Activated CD4-positive, alpha-beta T cell treated with anti-CD3 and anti-CD28 coated beads, Interleukin-2, amount 50 U/mL, for 48 hours (primary cell): ENCODE measurements around the gene TBC1D16.
"Not testable (repeated sequence)": the region's sequence is repeated elsewhere in the genome, so short reads cannot be mapped to it uniquely, and the experiment has no call there.

Experiments used
- DNase-seq, 2 experiments: peaks; one replicate each; pipeline ENCODE4 v3.0.0-alpha.2; 2020

Gene TBC1D16

DNA sequence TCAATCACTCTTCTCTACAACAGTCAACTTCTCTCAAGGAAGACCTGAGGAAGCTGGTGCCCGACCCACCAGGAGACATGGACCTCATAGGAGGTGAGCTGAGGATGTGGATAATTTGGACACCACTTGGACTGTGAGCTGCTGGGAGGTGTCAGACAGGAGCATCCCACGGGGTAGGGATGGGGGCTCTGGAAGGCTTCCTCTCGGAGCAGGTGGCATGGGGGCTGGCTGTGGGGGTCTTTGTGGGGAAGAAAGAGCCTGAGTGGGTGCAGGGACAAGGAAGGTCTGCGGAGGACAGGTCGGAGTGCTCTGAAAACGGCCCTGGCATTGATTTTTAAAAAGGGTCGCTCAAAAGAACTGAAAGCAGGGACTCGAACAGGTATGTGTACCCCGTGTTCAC, 64.0 kb downstream of the TBC1D16 start:
- no peak for DNase-seq

DNA sequence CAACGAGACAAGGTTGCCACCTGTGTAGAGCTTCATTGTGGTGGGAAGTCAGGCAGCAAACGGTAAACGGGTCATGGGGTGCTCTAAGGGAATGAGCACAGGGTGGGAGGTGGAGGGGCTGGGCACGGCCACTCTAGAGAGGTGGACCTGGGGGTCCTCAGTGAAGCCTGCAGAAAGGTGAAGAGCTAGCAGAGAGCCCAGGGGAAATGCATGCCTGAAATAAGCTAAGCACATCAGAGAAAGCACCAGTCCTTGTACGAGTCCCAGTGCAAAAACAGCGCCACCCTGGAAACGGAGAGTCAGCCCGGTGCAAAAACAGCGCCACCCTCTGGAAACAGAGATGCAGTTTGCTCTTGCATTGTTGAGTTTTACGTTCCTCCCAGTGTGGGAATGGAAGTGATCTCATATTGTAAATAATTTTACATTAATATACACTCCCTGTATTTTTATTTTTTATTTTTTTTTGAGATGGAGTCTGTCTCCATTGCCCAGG, 65.0 kb downstream of the TBC1D16 start:
- DNase-seq: peak; percentile 32 to 49

DNA sequence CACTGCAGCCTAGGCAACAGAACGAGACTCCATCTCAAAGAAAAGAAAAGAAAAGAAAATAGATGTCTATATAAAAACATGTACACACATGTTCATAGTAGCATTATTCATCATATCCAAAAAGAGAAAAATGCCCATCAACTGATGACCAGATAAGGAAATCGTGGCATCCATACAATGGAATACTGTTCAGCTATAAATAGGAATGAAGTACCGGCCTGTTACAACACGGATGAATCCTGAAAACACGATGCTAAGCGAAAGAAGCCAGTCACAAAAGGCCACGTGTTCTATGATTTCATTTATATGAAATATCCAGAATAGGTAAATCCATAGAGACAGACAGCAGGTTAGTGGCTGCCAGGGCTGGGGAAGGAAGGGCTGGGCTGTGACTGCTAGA, 65.8 kb downstream of the TBC1D16 start:
- no peak for DNase-seq

DNA sequence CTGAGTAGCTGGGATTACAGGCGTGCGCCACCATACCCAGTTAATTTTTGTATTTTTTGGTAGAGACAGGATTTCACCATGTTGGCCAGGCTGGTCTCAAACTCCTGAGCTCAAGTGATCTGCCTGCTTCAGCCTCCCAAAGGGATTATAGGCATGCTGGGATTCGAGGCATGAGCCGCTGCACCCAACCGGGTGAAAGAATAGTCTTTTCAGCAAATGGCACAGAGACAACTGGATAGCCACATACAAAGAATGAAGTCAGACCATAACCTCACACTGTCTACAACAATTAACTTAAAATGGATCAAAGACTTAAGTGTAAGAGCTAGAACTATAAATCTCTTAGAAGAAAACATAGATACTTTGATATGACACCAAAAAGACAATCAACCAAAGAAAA, 67.6 kb downstream of the TBC1D16 start:
- DNase-seq: no peak

DNA sequence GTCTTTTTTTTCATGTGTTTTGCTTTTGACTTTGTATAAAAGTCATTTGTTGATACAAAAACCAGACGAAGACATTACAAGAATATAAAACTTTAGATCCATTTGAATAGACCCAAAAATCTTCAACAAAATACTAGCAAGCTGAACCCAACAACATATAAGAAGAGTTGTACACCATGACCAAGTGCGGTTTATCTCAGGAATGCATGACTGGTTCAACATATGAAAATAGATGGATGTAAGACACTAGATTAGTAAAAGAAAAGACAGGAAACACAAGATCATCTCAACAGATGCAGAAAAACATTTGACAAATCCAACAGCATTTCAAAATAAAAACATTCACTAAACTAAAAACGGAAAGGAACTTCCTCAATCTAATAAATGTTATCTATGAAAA, 69.0 kb downstream of the TBC1D16 start:
- DNase-seq: no peak

DNA sequence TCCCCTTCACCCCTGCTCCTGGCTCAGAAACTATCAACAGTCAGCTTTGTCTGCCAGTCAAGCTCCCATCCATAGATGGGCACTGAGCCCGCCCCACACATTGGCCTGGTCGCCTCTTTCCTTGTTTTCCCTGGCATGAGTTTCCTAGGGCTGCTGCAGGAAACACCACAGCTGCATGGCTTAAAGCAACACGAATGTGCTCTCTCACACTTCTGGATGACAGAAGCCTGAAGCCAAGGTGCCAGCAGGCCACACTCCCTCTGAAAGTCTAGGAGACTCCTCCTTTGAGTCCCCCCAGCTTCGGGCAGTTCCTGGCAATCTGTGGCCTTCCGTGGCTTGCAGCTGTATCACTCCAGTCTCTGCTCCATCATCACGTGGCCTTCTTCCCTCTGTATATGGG, 69.9 kb downstream of the TBC1D16 start:
- no peak for DNase-seq

DNA sequence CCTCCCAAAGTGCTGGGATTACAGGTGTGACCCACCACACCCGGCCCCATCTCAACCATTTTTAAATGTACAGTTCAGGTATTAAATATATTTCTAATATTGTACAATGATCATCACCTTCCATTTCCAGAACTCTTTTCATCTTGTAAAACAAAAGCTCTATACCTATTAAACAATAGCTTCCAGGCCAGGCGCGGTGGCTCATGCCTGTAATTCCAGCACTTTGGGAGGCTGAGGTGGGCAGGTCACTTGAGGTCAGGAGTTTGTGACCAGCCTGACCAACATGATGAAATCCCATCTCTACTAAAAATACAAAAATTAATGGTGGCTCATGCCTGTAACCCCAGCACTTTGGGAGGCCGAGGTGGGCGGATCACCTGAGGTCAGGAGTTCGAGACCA, 73.2 kb downstream of the TBC1D16 start:
- DNase-seq: not testable (repeated sequence)

DNA sequence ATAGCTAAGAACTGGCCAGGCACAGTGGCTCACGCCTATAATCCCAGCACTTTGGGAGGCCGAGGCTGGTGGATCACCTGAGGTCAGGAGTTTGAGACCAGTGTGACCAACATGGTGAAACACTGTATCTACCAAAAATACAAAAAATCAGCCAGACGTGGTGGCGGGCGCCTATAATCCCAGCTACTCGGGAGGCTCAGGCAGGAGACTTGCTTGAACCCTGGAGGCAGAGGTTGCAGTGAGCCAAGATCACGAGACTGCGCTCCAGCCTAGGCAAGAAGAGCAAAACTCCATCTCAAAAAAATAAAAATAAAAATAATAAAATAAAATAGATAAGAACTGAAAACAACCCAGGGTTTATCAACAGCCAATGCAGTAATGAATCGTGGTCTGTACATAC, 74.1 kb downstream of the TBC1D16 start:
- not testable (repeated sequence) for DNase-seq

DNA sequence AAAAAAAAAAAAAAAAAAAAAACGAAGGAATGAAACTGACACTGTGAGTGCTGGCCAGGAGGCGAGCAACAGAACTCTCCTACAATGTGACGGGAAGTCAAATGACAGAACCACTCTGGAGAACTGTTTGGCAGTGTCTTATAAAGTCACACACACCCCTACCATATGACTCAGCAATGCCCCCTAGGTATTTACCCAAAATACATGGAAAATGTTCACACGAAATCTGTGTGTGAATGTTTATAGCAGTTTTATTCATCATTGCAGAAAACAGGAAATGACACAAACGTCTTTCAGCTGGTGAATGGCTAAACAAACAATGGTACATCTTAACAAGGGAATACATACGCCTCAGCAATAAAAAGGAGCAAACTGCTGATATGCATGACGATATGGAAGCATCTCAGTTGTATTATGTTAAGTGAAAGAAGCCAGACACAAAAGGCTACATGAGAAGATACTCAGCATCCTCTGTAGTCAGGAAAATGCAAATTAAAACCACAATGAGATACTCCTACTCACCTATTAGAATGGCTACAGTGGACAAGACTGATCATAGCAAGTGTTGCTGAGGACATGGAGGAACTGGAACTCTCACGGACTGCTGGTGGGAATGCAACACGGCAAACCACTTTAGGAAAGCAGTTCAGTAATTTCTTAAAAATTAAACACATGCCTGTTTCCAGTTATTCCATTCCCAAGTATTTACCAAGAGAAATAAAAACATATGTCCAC, 74.7 kb downstream of the TBC1D16 start:
- DNase-seq: no peak

DNA sequence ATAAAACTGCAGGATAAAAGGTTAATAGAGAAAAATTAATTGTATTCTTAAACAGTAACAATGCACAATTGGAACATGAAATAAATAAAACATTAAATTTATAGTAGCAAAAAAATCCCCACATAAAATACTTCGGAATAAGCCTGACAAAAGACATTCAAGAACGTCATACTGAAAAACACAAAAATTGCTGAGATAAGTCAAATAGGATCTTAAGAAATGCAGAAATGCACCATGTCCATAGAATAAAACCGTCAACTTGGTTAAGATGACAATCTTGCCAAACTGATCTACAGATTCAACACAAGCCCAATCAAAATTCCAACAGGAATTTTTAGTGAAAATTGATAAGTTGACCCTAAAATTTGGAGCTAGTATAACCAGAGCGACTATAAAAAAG, 76.6 kb downstream of the TBC1D16 start:
- no peak for DNase-seq

DNA sequence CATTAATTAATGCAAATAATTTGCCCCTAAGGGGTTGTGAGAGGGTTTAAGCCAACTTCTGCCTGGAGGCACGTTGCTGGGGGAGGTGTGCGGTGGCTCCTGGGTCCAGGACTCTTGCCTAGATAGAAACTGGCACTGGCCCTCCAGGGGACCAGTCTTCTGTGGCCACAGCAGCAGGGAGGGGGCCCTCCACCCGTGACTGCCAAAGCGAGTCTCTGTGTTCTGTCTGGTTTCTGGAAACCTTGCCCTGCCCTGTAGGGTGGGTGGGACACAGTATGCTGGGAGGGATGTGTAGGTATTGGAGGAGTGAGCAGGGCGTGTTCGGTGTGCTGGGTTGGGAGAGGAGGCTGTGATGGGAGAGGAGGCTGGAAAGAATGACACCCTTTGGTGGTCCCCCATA, 78.8 kb downstream of the TBC1D16 start:
- no peak for DNase-seq

DNA sequence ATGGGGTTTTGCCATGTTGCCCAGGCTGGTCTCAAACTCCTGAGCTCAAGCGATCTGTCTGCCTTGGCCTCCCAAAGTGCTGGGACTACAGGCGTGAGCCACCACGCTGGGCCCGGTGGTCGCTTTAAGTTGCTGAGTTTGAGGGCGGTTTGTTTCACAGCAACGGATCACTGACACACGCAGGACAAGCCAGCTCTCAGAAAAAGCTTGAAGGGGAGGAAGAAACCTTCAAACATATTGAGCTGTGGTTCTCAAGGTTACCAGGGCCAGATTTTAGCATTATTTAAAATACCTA, 79.3 kb downstream of the TBC1D16 start:
- DNase-seq: not testable (repeated sequence)

DNA sequence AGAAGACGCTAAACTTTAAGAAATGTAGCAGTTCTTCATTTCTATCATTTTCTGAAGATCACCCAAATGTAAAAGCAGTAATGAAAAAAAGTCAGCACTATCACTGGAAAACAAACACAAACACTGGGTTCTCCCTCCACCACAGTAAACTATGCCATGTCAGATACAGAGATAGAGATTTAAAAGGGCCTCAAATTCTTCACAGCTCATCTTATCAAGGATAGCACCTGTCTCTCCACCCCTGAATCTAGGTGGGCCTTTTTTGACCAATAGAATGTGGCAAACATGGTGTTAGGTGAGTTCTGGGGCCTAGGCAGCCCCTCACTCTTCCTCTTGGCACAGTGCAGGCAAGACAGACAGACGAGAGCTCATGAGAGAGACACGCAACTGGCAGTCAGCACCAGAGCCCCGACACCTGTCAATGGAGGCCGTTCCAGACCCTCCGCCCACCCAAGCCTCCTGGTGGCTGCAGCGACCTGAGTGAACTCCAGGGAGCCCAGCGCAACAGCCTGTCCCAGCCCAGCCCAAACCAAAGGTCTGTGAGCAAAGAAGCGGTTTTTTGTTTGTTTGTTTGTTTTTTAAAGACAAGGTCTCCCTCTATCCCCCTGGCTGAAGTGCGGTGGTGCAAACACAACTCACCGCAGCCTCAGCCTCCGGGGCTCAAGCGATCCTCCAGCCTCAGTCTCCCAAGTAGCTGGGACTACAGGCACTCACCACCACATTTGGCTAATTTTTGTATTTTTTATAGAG, 79.8 kb downstream of the TBC1D16 start:
- DNase-seq: no peak

DNA sequence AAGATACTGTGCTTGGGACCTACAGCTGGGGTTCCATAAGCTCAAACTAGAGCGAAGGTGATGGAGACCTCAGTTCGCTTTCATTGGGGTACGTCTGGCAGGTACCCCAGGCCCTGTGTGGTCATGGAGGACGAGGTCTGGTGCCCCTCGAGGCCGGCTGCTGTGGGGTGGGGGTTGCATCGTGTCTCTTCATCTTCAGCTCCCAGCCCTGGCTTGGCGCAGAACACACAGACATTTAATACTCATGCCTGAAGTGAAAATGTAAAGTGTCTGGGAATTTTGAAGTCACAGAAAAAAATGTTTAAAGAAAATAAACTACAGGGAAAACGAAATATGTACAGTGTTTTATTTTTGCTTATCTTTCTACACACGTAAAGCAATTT, 80.5 kb downstream of the TBC1D16 start:
- no peak for DNase-seq

DNA sequence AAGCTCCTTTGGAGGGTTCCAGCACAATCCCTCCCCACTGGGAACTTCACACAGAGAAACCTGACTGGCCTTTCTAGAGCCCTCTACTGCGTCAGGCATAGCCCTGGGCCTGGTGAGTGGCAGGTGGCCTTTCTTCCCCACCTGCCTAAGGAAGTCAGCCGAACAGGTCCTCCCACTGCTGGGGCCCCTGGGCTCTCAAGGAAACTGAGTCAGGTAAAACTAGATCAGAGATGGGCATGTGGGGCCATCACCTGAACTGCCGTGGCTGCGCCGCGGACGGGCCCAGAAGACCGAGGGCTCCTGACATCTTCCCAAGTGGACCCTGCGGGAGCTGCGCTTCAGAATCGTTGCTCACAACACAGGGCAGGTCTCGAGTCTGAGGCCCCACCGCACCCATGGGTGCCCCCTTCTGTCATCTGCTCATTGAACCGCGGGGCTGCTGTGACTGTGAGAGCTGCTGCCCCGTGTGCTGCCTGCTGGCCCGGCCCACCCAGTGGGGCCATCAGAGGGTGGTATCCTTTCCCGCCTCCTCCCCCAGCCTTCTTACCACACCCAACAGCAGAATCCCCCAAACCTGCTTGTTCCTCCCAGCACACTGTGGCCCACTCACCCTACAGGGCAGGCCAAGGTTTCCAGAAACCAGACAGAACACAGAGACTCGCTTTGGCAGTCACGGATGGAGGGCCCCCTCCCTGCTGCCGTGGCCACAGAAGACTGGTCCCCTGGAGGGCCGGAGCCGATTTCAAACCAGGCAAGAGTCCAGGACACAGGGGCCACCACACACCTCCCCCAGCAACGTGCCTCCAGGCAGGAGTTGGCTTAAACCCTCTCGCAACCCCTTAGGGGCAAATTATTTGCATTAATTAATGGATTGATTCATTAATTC, 81.1 kb downstream of the TBC1D16 start:
- no peak for DNase-seq

DNA sequence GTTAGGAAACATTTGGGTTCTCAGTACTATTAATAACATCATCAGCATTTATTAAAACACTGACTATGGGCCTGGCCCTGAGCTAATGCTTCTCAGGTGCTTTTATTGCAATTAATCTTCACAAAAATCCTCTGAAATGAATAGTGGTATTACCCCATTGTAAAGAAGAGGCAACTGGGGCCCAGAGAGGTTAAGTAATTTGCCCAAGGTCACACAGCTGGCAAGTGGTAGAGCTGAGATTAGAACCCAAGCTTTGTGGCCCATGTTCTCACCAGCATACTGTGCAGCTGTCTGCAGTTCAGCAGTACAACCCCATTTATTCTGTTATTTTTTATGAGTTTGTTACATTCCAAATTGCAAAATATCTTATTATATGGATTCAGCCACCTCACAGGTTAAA, 82.3 kb downstream of the TBC1D16 start:
- DNase-seq: no peak

DNA sequence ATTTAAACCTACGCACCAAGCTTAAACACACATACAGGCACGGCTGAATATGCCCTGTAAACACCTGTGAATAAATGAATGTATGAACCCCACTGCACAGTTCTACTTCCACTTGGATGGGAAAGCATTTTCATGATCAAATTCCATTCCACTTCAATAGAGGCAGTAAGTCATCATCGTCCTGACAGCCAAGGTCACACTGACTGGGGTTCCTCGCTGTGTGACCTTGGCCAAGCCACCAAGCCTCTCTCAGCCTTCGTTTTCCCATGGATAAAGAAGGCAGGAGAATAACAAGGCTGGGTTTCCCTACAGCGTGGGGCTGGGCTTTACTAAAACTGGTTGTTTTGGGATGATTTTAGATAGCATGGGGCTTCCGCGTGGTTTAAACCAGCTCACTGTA, 82.8 kb downstream of the TBC1D16 start:
- DNase-seq: no peak

DNA sequence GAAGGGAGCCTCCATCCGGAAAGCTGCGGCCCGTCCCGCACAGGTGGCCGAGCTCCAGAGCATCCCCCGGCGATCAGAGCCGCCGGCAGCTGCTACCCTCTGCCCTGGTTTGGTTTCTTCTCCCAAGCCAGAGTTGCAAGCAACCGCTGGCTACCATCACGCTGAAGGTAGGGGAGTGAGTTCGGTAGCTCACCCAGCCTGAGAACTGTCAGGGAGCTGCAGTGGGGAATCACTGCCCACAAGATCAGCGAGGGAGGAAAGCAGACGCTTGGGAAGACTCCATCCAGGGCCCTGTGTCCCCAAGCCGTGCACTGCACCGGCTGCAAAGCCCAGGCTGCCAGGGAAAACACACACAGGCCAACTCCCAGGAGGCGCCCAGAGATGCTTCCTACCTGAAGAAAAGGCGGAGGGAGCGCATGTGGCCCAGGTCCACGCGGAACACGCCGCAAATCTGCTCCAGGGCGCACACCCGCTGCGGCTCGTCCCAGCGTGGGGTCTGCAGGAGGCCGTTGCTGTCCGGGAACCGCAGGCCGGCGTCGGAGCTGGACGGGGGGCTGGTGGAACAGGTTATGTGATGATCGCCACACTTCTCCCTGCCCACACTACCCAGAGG, 83.3 kb downstream of the TBC1D16 start:
- DNase-seq: no peak

DNA sequence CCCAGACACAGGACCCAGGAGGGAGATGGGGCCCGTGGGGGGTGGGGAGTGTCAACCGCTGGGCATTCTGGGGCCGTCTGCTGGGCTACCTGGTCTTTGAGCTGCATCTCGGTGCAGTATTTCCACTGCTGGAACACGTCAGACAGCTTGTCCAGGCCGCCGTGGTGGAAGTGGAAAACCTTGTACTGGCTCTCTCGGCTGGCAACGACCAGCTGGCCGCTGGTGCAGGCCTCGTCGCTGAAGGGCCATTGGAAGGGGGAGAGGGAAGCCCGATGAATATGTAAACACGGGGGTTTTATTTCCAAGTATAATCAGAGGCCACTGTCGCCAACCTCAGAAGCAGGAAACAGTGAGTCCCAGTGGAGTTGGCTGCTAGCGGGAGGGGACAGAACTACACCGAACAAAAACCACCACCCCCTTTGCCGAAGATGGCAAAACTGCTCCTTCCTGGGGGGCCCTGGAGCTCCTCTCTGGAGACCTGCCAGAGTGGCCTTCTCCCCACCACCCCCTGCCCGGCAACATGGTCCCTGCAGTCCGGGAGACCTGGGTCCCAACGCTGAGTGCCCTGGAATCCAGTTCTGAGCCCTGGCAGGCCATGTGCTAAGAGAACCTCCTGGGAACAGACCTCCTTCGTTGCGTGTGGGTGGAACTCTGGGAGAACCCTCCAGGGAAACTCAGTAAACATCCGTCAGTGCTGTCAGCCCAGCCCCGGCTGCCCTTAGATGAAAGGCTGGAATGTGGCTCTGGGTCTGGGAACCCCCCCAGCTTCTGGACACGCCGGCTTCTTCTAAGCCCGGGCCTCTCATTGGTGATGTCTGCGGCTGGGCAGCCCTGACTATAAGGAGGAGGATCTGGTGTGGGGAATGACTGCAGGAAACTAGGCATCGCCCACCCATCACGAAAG, 84.1 kb downstream of the TBC1D16 start:
- no peak for DNase-seq

DNA sequence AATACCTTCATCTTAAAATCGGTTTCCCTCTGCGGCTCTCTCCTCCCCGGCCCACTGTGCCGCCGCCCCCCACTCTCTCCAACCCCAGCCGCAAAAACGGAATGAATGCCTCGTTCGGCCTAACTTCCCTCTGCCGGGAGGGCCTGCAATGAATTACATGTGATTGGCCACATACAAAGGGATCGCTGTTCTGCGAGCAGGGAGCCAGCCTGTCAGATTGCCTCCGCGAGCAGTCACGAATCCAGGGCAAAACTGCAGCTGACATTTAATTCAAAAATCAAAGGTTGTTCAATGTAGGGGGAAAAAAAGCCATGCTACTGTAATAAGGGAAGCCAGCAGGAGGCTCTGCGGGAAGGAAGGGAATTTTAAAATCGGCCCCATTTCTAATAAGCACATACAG, 84.9 kb downstream of the TBC1D16 start:
- no peak for DNase-seq

DNA sequence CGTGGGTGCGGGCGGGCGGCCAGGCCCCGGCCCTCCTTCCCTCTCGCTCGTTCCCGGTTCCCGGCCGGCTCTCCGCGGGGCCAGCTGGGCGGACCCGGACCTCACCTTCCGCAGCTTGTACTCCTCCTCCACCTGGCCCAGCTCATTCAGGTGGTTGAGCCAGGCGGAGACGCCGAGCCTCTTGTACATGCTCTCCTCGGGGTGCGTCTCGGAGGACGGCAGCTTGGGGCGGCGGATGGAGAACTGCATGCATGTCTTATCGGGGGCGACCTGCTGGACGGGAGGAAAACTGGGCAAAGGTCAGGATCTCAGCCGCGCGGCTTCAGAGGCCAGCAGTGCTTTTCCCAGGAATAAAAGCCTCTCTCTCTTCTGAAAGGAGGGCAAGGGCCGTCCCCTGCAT, 85.4 kb downstream of the TBC1D16 start:
- DNase-seq: no peak

DNA sequence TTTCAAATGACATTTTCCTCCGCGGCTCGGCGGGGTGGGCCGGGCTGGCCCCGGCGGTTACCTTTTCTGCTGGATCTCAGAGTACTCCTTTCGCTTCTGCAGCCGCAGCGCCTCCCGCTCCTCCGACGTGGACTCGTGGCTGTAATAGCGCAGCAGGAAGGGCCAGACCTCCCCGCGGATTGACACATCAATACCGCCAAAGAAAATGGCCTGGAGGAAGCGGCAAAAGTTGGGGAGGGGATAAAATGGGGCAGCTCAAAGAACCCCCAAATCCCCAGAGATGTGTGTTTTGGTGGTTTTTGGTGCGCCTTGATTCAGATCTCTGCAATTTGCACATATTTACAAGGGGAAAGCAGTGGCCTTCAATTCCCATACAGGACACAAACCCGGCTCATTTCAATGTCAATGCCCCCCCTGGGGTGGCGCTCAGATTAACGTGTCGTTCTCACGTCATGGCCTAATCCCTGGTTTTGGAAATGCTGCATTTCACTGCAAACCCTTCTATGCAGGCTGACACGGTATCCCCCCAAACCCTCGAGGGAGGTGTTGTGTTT, 85.9 kb downstream of the TBC1D16 start:
- no peak for DNase-seq
